Measurements from ENCODE around the gene BARD1. TPM values are rescaled to one million over a fixed set of nuclear protein-coding genes. Genes with fewer than 3 reads are reported as not detected.
"Not testable (repeated sequence)": the region's sequence is repeated elsewhere in the genome, so short reads cannot be mapped to it uniquely, and the experiment has no call there.

The BARD1 gene
- total RNA-seq, 1 donor from 2014 or later, result 17.0 TPM

GRCh38 chr2:214724741-214725140, 84.7 kb downstream of the BARD1 start:
- Mint-ChIP-seq H3K4me3 (ENCODE audit: unreplicated experiment) (no peak overlapping the region), H3K27me3 (ENCODE audit: unreplicated experiment) (no peaks in the 10 kb centered on the region), H3K9me3 (ENCODE audit: unreplicated experiment) (peaks cover 5% of the 10 kb centered on the region), H3K4me1 (ENCODE audit: unreplicated experiment) (no peaks in the 10 kb centered on the region), H3K36me3 (ENCODE audit: unreplicated experiment) (peaks cover 25% of the 10 kb centered on the region), H3K27ac (ENCODE audit: unreplicated experiment) (no peak overlapping the region)
- no peak for DNase-seq (ENCODE audit: extremely low spot score, unreplicated experiment)
- TF ChIP-seq, protein P1, sequence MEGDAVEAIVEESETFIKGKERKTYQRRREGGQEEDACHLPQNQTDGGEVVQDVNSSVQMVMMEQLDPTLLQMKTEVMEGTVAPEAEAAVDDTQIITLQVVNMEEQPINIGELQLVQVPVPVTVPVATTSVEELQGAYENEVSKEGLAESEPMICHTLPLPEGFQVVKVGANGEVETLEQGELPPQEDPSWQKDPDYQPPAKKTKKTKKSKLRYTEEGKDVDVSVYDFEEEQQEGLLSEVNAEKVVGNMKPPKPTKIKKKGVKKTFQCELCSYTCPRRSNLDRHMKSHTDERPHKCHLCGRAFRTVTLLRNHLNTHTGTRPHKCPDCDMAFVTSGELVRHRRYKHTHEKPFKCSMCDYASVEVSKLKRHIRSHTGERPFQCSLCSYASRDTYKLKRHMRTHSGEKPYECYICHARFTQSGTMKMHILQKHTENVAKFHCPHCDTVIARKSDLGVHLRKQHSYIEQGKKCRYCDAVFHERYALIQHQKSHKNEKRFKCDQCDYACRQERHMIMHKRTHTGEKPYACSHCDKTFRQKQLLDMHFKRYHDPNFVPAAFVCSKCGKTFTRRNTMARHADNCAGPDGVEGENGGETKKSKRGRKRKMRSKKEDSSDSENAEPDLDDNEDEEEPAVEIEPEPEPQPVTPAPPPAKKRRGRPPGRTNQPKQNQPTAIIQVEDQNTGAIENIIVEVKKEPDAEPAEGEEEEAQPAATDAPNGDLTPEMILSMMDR (IDR thresholded peaks at IDR 0.05), result no peak

DNA sequence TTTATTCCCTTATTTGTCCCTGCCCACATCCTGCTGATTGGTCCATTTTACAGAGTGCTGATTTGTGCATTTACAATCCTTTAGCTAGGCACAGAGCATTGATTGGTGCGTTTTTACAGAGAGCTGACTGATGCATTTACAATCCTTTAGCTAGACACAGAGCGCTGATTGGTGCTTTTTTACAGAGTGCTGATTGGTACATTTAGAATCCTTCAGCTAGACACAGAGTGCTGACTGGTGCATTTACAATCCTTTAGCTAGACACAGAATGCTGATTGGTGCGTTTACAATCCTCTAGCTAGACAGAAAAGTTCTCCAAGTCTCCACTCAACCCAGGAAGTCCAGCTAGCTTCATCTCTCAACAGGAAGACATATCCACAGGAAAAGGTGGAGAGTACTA, 91.6 kb downstream of the BARD1 start:
- H3K27me3 Mint-ChIP-seq (ENCODE audit: unreplicated experiment); H3K4me1 Mint-ChIP-seq (ENCODE audit: unreplicated experiment); H3K4me3 Mint-ChIP-seq (ENCODE audit: unreplicated experiment); H3K27ac Mint-ChIP-seq (ENCODE audit: unreplicated experiment); DNase-seq (ENCODE audit: extremely low spot score, unreplicated experiment): not testable (repeated sequence)
- Mint-ChIP-seq H3K9me3 (ENCODE audit: unreplicated experiment) (peaks cover 13% of the 10 kb centered on the region), H3K36me3 (ENCODE audit: unreplicated experiment) (peaks cover 24% of the 10 kb centered on the region)

- Mint-ChIP-seq H3K27me3 (ENCODE audit: unreplicated experiment) (no peaks in the 10 kb centered on the region), H3K36me3 (ENCODE audit: unreplicated experiment) (peaks cover 24% of the 10 kb centered on the region), H3K27ac (ENCODE audit: unreplicated experiment) (no peak overlapping the region)
Observed at GRCh38 chr2:214716811-214717560, 92.5 kb downstream of the BARD1 start.

DNA sequence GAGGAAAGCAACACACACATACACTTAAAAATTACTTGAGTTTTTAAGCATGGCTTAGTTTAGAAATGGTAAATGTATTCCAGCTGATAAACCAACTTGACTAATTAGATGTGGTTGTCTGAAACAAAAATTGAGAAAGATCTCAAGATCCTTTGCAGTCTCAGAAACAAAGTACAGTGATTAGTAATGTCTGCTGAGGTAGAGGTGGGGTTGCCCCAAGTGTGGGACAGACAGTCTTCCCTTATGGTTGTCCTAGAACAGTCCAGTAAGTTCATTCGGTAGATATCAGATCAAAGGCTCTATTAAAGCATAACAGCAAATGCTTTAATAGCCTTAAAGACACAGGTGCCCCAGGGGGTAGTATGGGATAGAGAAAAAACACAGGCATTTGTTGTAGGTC, 94.5 kb downstream of the BARD1 start:
- no peaks in the 10 kb centered on the region for H3K4me1 Mint-ChIP-seq (ENCODE audit: unreplicated experiment)
- no peak overlapping the region for H3K4me3 Mint-ChIP-seq (ENCODE audit: unreplicated experiment)
- no peak overlapping the region for H3K27ac Mint-ChIP-seq (ENCODE audit: unreplicated experiment)
- TF ChIP-seq, protein P1 (IDR thresholded peaks at IDR 0.05), result no peak
- H3K9me3 Mint-ChIP-seq (ENCODE audit: unreplicated experiment), result peaks cover 8% of the 10 kb centered on the region
- H3K27me3 Mint-ChIP-seq (ENCODE audit: unreplicated experiment), result no peaks in the 10 kb centered on the region
- peaks cover 18% of the 10 kb centered on the region for H3K36me3 Mint-ChIP-seq (ENCODE audit: unreplicated experiment)
- no peak for DNase-seq (ENCODE audit: extremely low spot score, unreplicated experiment)

More at GRCh38 chr2:214716811-214717560, 92.5 kb downstream of the BARD1 start:
- TF ChIP-seq, protein P1 (IDR thresholded peaks at IDR 0.05), result no peak
- no peak for DNase-seq (ENCODE audit: extremely low spot score, unreplicated experiment)
- Mint-ChIP-seq H3K9me3 (ENCODE audit: unreplicated experiment) (peaks cover 13% of the 10 kb centered on the region), H3K4me3 (ENCODE audit: unreplicated experiment) (no peak overlapping the region), H3K4me1 (ENCODE audit: unreplicated experiment) (no peaks in the 10 kb centered on the region)

GRCh38 chr2:214713080-214713830, 96.2 kb downstream of the BARD1 start:
- no peak overlapping the region for H3K27ac Mint-ChIP-seq (ENCODE audit: unreplicated experiment)
- TF ChIP-seq, protein P1 (IDR thresholded peaks at IDR 0.05), result no peak
- no peaks in the 10 kb centered on the region for H3K27me3 Mint-ChIP-seq (ENCODE audit: unreplicated experiment)
- peaks cover 8% of the 10 kb centered on the region for H3K36me3 Mint-ChIP-seq (ENCODE audit: unreplicated experiment)
- no peak for DNase-seq (ENCODE audit: extremely low spot score, unreplicated experiment)
- H3K9me3 Mint-ChIP-seq (ENCODE audit: unreplicated experiment), result peaks cover 5% of the 10 kb centered on the region
- H3K4me3 Mint-ChIP-seq (ENCODE audit: unreplicated experiment), result no peak overlapping the region
- no peaks in the 10 kb centered on the region for H3K4me1 Mint-ChIP-seq (ENCODE audit: unreplicated experiment)
